ENCODE data around the gene EVC.

GRCh38 chr4:5755679-5756078 lies 44.7 kb downstream of the EVC start:
- TF ChIP-seq CTCF (IDR thresholded peaks at IDR 0.05; ENCODE audit: low read length), result no peak
- TF ChIP-seq EZH2 (optimal IDR thresholded peaks at IDR 0.05; ENCODE audit: low read depth, low read length), result no peak

Data from MM.1S (cell line).